HG02885 (cell line): ENCODE results near the gene ARMC5.
A peak's percentile ranks its signal among the peaks of the same experiment; 100 is the strongest.
"Not testable (repeated sequence)": the region's sequence is repeated elsewhere in the genome, so short reads cannot be mapped to it uniquely, and the experiment has no call there.

Experiments
- ATAC-seq: cut with Tn5 transposase; IDR thresholded peaks from one replicate; pipeline ENCODE4 v1.9.1; 2021; ENCODE audit warnings: mild to moderate bottlenecking; ENCODE audit not compliant: unreplicated experiment, poor library complexity

The ARMC5 gene, protein sequence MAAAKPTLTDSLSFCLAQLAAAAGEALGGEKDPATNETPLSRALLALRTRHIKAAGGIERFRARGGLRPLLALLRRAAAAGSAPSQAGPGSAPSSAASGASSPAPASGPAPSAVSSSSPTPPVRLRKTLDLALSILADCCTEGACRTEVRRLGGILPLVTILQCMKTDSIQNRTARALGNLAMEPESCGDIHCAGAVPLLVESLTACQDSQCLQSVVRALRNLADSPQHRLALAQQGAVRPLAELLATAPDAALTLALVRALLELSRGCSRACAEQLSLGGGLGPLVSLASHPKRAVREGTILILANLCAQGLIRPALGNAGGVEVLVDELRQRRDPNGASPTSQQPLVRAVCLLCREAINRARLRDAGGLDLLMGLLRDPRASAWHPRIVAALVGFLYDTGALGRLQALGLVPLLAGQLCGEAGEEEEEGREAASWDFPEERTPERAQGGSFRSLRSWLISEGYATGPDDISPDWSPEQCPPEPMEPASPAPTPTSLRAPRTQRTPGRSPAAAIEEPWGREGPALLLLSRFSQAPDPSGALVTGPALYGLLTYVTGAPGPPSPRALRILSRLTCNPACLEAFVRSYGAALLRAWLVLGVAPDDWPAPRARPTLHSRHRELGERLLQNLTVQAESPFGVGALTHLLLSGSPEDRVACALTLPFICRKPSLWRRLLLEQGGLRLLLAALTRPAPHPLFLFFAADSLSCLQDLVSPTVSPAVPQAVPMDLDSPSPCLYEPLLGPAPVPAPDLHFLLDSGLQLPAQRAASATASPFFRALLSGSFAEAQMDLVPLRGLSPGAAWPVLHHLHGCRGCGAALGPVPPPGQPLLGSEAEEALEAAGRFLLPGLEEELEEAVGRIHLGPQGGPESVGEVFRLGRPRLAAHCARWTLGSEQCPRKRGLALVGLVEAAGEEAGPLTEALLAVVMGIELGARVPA

DNA sequence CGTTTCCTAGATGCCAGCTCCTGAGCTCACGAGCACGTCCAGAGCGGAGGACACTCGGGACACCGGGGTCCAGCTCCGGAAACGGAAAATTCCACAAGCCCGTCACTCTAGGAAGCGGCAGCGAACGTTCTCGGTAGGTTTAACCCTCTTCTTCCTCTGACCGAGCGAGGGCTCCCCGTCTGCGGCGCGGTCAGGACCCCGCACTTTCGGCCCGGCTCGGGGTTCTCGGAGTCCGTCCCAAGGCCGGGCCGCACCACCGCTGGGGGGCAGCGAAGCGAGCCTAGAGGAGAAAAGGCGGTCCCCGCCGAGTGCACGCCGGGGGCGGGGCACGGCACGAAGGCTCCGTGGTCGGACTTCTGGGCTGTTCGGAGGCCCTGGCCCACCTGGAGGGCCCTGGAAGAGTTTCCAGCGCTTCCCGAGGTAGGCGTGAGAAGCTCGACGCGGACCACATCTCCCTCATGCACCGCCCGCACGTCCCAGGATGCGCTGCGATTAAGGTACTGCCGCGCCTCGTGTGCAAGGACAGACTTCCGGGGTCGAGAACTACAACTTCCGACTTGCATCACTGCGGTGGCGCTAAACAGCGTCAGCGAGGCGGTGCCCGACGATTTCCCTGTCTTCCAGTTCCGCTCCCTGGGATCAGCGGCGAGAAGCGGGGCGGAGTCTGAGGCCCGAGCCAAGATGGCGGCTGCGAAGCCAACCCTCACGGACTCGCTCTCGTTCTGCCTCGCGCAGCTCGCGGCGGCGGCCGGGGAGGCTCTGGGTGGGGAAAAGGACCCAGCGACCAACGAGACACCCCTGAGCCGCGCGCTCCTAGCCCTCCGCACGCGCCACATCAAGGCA lies at the start of gene ARMC5:
Gene ARMC5 (plus strand): TSS at position 658 of the 843 bp plus-strand sequence. CDS start 24 bp downstream, at position 682.
- ATAC-seq: peak; percentile 73

DNA sequence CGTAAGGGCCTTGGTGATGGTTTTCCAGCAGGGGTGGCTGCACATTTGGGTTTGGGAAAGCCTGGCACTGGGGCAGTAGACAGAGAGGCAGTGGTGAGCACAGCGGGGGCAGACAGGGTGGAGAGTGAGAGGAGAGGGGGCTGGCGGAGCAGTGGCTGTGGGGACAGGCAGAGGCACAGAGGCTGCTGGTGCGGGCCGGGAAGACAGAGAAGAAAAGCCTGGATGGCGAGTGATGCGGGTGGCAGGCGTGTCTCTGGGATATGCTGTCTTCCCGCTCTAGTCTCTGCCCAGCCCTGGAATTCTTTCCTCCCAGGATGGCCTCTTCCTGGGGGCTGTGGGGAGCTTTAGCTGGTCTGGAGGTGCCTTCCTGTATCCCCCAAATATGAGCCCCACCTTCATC lies 49.2 kb upstream of the ARMC5 start:
- ATAC-seq: no peak

DNA sequence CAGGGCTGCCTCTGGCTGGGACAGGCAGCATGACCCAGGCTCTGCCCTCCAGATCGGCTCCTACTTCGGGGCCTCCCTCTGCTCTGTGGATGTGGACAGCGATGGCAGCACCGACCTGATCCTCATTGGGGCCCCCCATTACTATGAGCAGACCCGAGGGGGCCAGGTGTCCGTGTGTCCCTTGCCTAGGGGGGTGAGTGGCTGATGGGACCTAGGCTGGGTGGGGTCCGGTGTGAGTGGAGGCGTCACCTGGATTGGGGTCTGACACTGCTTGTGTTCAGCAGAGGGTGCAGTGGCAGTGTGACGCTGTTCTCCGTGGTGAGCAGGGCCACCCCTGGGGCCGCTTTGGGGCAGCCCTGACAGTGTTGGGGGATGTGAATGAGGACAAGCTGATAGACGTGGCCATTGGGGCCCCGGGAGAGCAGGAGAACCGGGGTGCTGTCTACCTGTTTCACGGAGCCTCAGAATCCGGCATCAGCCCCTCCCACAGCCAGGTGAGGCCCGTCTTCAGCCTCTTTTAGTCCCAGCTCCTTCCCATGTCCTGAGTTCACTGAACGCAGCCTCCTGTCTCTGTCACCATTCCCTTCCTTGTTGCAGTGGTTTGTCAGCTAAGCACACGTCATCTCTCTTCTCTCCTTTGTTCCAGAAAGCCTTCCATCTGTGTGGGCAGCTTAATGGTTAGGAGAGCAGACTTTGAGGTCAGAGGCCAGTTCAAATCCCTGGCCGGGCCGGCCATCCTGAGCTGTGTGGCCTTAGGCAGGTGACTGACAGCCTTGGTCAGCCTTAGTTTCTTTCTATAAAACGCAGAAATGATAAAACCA lies 48.1 kb upstream of the ARMC5 start:
- no peak for ATAC-seq

DNA sequence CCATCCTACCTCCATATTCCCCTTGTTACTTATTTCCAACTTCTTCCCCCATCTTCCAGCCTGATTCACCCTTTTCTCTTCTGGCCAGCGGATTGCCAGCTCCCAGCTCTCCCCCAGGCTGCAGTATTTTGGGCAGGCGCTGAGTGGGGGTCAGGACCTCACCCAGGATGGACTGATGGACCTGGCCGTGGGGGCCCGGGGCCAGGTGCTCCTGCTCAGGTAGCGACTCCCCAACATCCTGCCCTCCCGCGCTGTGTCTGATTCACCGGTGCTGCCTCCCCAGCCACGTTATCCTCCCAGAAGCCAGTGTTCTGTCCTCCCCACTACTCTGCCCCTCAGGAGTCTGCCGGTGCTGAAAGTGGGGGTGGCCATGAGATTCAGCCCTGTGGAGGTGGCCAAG lies 46.6 kb upstream of the ARMC5 start:
- no peak for ATAC-seq

DNA sequence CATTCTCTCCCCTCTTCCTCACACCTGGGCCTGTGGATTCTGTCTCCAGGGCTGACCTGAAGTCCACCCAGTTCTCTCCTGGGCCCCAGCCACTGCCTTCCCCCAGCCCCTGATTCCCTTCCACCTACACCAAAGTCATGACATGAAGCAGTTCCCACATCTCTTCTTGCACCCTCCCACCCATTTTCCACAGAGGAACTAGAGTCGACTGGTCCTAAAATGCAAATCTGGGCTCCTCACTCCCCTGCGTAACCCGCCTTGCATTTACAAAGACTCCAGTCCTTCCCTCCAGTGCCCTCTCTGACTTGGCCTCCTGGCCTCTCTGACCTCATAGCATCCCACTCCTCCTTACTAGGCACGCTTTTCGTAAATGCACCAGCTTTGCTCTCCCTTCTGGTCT lies 45.9 kb upstream of the ARMC5 start:
- no peak for ATAC-seq

DNA sequence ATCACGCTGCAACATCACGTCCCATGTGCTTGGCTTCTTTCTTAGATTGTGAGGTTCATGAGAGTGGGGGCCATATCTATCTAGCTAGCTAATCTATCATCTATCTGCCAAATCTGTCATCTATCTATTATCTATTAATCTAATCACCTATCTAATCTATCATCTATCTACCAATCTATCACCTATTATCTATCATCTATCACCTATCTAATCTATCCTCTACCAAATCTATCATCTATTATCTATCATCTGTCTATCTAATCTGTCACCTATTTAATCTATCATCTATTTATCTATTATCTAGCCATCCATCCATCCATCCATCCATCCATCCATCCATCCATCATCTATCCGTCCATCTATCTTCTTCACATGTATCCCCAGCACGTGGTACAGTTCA lies 45.4 kb upstream of the ARMC5 start:
- no peak for ATAC-seq

DNA sequence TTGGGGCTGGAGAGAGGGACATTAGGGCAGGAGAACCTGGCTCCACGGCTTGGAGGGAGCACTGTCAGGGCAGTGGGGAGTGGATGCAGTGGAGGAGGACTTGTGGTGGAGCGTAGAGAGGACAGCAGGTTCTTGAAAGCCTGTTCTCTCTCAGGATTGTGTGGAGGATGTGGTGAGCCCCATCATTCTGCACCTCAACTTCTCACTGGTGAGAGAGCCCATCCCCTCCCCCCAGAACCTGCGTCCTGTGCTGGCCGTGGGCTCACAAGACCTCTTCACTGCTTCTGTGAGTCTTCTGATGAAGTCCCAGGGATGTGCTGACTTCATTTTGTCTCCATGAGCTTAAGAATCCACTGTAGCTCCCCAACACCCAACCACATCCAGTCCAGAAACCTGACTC lies 44.6 kb upstream of the ARMC5 start:
- no peak for ATAC-seq

DNA sequence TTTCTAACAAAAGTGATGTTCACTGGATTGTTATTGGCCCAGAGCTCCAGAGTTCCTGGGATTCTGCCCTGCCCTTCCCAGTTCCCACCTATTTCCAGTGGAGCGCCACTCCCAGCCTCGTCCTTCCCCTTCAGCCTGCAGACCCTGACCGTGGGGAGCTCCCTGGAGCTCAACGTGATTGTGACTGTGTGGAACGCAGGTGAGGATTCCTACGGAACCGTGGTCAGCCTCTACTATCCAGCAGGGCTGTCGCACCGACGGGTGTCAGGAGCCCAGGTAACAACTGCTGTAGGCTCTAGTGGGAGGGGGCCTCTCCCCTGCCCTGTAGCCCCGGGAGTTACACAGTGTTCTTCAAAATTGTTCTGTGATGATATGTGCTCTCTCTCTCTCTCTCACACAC lies 42.9 kb upstream of the ARMC5 start:
- no peak for ATAC-seq

DNA sequence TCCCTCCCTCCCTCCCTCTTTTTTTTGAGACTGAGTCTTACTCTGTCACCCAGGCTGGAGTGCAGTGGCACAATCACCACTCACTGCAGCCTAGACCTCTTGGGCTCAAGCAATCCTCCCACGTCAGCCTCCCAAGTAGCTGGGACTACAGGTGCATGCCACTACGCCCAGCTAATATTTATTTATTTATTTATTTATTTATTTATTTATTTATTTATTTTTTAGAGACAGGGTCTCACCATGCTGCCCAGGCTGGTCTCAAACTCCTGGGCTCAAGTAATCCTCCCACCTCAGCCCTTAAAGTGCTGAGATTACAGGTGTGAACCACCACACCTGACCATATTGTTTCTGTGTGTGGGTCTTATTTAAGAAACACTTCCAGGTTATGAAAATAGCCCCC lies 42.3 kb upstream of the ARMC5 start:
- not testable (repeated sequence) for ATAC-seq

DNA sequence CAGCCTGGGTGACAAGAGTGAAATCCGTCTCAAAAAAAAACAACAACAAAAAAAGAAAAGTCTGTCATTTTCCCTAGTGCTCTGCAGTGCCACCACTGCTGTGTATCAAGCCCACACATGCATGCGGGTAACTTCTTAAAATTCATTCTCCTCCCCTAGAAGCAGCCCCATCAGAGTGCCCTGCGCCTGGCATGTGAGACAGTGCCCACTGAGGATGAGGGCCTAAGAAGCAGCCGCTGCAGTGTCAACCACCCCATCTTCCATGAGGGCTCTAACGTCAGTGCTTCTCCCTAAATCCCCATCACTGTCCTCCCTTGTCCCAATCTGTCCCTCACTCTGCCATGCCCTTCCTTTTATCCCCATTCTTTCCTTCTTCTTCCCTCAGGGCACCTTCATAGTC lies 41.4 kb upstream of the ARMC5 start:
- no peak for ATAC-seq

DNA sequence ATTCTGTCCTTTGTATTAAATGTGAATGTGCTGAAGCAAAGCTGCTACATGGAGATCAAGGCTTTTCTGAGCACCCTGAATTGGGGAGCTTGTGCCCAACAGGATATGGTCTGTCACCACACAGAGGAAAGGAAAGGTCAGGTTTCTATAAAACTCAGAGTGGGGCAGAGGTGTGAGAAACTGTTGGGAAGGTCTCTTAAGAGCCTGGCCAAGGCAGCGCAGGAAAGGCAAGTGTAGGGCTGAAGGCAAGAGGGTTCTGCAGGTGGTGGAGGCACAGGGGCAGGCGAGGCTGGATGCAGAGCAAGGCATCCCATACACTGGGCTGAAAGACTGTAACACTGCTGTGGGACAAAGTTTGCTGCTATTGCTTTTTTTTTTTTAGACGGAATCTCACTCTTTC lies 39.3 kb upstream of the ARMC5 start:
- ATAC-seq: no peak

DNA sequence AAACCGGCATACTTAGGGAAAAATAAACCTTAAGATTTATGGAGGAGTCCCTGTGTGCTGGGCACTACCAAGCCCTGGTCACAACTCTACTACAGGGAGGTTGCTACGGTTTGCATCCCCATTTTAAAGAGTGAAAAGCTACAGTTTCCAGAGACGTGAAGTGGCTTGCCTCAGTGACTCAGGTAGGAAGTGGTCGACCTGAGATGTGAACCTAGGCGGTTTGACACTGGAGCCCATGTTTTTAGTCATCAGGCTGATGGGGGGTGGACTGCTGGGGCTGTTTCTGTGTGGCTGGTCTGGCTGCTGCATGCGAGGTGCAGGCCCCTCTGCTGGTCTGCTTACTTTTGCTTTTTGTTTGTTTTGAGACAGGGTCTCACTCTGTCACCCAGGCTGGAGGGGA lies 37.7 kb upstream of the ARMC5 start:
- peak; percentile 47 for ATAC-seq

DNA sequence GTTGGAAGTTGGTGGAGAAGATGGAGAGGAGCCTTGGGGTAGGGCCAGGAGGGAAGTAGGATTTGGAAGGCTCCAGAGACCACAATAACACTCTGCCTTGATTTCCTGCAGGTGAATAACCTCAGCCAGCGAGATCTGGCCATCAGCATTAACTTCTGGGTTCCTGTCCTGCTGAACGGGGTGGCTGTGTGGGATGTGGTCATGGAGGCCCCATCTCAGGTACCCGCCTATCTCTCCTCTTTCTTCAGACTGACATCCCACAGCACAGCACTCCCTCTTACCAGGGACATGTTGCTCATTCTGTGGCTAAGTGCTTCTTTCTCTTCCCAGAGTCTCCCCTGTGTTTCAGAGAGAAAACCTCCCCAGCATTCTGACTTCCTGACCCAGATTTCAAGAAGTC lies 36.1 kb upstream of the ARMC5 start:
- ATAC-seq: no peak

DNA sequence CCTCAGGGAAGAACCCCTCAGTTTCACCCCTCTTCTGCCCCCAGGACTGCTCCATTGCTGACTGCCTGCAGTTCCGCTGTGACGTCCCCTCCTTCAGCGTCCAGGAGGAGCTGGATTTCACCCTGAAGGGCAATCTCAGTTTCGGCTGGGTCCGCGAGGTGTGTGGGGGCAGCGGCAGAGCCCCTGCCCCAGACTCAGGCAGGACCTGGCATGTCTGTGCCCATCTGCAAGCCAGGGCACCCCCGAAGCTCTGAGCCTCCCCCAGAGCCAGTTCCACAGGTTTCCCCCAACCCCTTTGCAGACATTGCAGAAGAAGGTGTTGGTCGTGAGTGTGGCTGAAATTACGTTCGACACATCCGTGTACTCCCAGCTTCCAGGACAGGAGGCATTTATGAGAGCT lies 35.5 kb upstream of the ARMC5 start:
- no peak for ATAC-seq

DNA sequence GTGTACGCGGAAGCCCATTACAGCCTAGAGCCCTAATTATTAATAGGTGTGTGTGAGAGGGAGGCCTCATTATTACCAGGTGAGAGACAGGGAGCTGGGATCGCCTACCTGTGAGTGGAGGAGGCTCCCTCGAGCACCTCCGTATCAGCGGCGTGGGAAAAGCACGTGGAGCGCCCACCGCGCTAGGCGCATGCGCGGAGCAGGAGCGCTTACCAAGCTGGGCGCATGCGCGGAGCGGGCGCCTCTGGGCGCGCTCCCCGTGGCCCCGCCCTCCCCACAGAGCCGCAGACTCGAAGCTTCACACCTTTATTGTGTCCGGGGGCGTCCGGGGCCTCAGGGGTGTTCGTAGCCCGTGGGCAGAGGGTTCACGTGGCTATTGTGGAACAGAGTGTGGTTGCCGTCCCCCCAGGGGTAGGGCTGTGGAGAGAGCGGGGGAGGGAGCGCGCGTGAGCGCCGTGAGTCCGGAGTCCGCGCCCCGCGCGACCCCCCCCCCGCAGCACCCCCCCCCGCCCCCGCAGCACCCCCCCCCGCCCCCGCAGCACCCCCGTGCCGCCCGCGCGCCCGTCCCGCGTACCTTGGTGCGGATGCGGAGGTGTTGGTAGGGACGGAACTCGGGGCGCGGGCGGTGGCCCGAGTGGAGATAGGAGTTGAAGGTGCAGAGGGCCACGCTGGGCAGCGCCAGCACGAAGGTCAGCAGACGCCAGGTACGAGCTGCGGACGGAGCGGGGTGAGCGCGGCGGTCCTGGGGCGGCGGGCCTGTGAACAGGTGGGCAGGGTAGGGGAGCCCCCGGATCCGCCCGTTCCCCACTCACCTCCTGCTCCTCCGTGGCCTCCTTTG lies 31.6 kb upstream of the ARMC5 start:
- no peak for ATAC-seq

DNA sequence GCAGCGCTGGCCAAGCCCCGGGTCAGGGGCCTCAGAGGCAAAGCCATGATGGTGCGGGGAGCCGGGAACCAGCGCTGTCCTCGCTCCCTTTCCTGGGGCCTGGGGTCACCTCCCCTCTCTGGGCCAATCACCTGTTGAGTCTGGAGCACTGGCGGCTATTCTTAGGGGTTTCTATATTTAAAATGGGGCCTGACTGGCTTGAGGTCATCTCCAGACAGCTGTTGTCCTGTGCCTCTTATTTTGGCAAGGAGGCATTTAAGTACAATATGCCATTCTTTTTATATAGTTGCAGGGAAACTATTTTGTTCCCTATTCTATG lies 31.1 kb upstream of the ARMC5 start, which contains the start of gene COX6A2:
Gene COX6A2 (minus strand): TSS at position 82 of the 319 bp plus-strand sequence. CDS start 35 bp downstream, at position 47.
- no peak for ATAC-seq

DNA sequence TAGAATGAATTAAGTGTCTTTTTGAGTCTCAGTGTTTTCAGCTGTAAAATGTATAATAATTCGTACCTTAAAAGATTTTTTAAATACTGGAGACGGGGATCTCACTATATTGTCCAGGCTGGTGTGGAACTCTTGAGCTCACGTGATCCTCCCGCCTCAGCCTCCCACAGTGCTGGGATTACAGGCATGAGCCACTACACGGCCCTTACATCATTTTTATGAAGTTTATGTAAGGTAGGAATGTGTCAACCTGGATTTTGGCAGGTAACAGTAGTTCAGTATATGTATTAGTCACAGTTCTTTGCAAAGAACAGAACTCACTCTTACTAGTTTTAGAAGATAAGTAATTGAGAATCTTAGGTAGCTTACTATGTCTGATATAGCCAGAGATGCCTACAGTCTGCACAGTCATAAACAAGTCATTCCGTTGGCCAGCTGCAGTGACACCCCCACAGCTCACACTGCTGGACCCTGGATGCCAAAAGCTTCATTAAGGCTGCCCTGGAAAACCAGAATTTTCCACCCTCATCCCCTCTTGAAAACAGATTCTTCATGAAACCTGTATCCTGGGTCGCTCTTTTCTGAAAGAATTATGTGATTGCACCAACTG lies 30.6 kb upstream of the ARMC5 start:
- ATAC-seq: no peak

DNA sequence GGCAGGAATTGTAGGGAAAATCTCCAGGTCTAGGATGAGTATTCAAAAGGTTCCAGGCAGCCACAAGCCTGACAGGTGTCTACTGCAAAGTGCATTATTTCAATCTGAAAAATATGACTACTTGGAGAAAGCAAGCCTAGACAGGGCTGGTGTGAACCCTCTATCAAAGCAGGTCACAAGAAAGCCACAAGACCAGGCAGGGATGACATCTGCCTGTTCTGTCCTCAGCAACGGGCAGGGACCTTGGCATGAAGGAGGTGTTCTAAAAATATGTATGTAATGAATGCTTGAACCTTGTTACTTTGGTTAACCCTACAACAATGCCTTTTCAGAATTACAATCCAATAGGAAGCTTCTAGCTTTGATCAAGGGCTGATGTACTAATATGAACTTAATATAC lies 30.0 kb upstream of the ARMC5 start:
- no peak for ATAC-seq
